ENCODE measurements around the gene KATNB1.

- TF ChIP-seq CTCF (IDR thresholded peaks at IDR 0.05; ENCODE audit: low read depth, low read length, poor library complexity, severe bottlenecking): no peak
- no peak for TF ChIP-seq EZH2phosphoT487 (IDR thresholded peaks at IDR 0.05; ENCODE audit: borderline replicate concordance, low read length)
Measured at GRCh38 chr16:57797216-57797525, 61.6 kb downstream of the KATNB1 start.
